G401 (cell line): ENCODE data around the gene EDEM1. TPM values are rescaled to one million over a fixed set of nuclear protein-coding genes. Genes with fewer than 3 reads are reported as not detected.

Source experiments
- DNase-seq: peaks from one replicate; pipeline ENCODE4 v3.0.0-alpha.2; 2015; ENCODE audit warnings: low spot score
- in situ Hi-C: cut with HindIII; loops from 2 replicates; pipeline ENCODE4 v1.10.0; 2016; ENCODE audit warnings: low sequenced_read_pairs, mixed read lengths
- total RNA-seq: library from RNA; depleted of rRNA; stranded (reverse); fragments of >200 nt; shearing (Covaris generic); gene quantifications from 2 replicates; pipeline ENCODE4 v1.2.3, GENCODE V29; 2014; rRNA removed

EDEM1 gene
- total RNA-seq, 1 experiment from 2014 or later = 12.6 TPM

GRCh38 chr3:5255404-5256344, 68.2 kb downstream of the EDEM1 start:
- in situ Hi-C loops = no loop called here
- no peak for DNase-seq

GRCh38 chr3:5258526-5258925, 71.0 kb downstream of the EDEM1 start:
- DNase-seq = no peak
- in situ Hi-C loops = no loop called here

DNA sequence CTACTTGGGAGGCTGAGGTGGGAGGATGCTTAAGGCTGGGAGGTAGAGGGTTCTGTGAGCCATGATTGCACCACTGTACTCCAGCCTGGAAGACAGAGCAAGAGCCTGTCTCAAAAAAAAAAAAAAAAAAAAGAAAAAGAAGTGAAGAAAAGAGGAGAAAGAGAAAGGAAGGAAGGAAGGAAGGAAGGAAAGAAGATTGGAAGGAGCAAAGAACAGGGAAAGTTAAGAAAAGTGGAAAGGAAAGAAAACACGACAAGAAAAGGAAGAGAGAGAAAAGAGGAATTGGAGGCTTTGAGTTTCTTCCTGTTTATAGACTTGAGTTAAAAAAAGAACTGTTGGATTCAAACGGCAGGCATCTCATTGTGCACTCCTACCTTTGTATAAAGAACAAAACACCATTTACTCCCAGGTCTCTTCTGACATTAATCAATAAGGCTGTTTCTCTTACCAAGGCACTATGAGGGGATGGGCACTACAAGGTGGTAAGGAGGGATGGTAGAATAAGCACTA, 73.5 kb downstream of the EDEM1 start:
- DNase-seq = no peak

GRCh38 chr3:5262507-5262906, 75.0 kb downstream of the EDEM1 start:
- DNase-seq = no peak
- in situ Hi-C loops = no loop called here

More for the DNA sequence above, 73.5 kb downstream of the EDEM1 start:
- in situ Hi-C loops = no loop called here

DNA sequence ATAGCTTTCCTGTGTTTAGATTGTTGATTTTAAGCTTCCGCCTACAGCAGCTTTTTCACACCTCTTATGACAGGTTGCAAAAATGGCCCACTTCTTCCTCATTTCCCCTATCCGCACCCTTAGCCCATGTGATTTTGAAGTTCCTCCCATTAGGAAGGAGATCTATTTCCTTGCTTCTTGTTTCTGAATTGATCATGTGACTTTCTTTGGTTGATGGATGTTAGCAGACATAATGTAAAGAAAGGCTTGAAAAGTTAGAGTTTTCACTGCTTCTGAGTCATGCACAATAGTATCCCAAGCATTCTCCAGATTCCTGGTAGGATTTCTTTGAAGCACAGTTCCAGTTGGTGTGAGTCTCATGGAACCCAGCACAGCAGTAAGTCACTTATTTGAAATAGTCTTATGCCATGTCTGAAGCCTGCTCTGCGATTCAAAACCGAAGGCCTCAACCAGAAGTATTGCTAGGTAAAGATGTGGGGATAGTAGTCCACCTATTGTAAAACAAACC, 76.6 kb downstream of the EDEM1 start:
- in situ Hi-C loops = no loop called here

DNA sequence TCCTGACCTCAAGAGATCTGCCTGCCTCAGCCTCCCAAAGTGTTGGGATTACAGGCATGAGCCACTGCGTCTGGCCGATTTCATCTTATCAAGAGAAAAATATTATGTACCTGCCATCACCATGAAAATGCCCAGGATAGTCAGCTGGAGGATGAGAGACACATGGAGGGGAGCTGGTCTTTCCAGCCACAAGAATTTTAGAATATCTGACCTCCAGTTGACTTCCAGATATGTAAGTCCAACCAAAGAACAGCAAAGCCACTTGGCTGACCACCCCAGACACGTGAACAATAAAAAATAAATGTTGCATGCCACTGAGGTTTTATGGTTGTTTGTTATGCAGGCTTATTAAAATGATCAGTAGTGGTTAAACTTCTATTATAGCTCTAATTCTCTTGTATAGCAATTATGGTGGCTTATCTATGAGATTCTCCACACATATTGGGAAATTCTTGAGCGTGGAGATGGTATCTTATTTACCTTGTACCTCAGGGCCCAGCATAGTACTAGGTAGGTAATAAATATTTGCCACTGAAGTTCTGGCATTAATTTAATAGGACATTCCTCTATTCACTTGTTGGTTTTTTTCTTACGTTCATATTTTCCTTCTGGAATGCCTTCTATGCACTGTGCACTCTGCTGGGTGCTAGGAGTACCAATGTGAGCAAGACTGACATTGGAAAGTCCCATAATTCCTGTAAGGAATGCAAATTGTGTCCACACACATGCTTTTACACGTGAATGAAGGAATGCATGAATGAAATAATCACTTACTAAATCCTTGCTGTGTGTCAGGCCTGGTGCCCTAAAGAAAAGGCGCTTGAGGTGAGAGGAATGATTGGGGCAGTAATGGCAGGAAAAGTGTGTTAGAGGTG, 77.6 kb downstream of the EDEM1 start:
- in situ Hi-C loops = no loop called here
- DNase-seq = no peak

More for the DNA sequence above, 76.6 kb downstream of the EDEM1 start:
- DNase-seq = no peak

GRCh38 chr3:5267252-5267651, 79.7 kb downstream of the EDEM1 start:
- in situ Hi-C loops = no loop called here
- no peak for DNase-seq

GRCh38 chr3:5267889-5268288, 80.4 kb downstream of the EDEM1 start:
- no peak for DNase-seq
- in situ Hi-C loops = no loop called here

Other genes with a start within 250 kb of the EDEM1 start
- gene BHLHE40, start 208.3 kb upstream of the EDEM1 start, total RNA-seq = 6.6 and 7.2 TPM in 2 replicates
- 78.2 and 121 TPM in 2 replicates for gene ARL8B, start 65.4 kb upstream of the EDEM1 start, total RNA-seq